Upper lobe of right lung (tissue), 1 donor: ENCODE measurements around the gene TBX10. TPM values are rescaled to one million over a fixed set of nuclear protein-coding genes. Genes with fewer than 3 reads are reported as not detected.
"Not testable (repeated sequence)": the region's sequence is repeated elsewhere in the genome, so short reads cannot be mapped to it uniquely, and the experiment has no call there.

Experiments used
- ATAC-seq: fragments of 200-7000 bp; cut with Tn5 transposase; one replicate; pipeline ENCODE4 v1.9.1; 2020; ENCODE audit warnings: mild to moderate bottlenecking, moderate library complexity
- DNase-seq: peaks from one replicate; pipeline ENCODE4 v3.0.0-alpha.2; 2020
- H3K27ac ChIP-seq: fragments of 200-600 bp; one replicate; pipeline ENCODE4 v1.8.0; 2022
- H3K27me3 ChIP-seq: fragments of 200-600 bp; one replicate; pipeline ENCODE4 v1.8.0; 2022; ENCODE audit warnings: mild to moderate bottlenecking
- H3K36me3 ChIP-seq: fragments of 200-600 bp; one replicate; pipeline ENCODE4 v1.8.0; 2022
- H3K4me1 ChIP-seq: fragments of 200-600 bp; one replicate; pipeline ENCODE4 v1.8.0; 2022
- H3K4me3 ChIP-seq: fragments of 200-600 bp; one replicate; pipeline ENCODE4 v1.8.0; 2022; ENCODE audit warnings: mild to moderate bottlenecking
- H3K9me3 ChIP-seq: fragments of 200-600 bp; one replicate; pipeline ENCODE4 v1.8.0; 2022
- CTCF ChIP-seq: fragments of 200-600 bp; IDR thresholded peaks from one replicate; pipeline ENCODE4 v1.8.0; 2022; ENCODE audit warnings: antibody characterized with exemption
- intact Hi-C: fragments of 100-400 bp; cut with DNase I; formaldehyde crosslinking; loops from one replicate; pipeline ENCODE4 v1.11.0; 2022
- total RNA-seq: library from RNA; stranded (reverse); fragmentation: NEBNext Ultra II Directional; extraction: Animal tissue kit (Norgen Biotek cat#: 25700); gene quantifications from one replicate; pipeline ENCODE4 v1.2.1, GENCODE V29; 2021
- donor health status: DM: no; HTN: yes; CAD: no; lungs with severe emphysema.

The TBX10 gene
- total RNA-seq, 1 donor from 2014 or later = not detected

GRCh38 chr11:67606093-67606491 lies 33.5 kb downstream of the TBX10 start:
- peak overlapping the region; percentile 91 for H3K27ac ChIP-seq
- peaks cover 27% of the 10 kb centered on the region for H3K36me3 ChIP-seq
- ATAC-seq (no peak), DNase-seq (no peak)
- TF ChIP-seq CTCF = no peak
- no peaks in the 10 kb centered on the region for H3K27me3 ChIP-seq
- intact Hi-C loops = no loop called here
- H3K9me3 ChIP-seq = no peaks in the 10 kb centered on the region
- H3K4me3 ChIP-seq = peak overlapping the region; percentile 99
- peaks cover 20% of the 10 kb centered on the region for H3K4me1 ChIP-seq

GRCh38 chr11:67605231-67606011 lies 34.1 kb downstream of the TBX10 start:
- ATAC-seq (no peak), DNase-seq (no peak)
- peaks cover 20% of the 10 kb centered on the region for H3K4me1 ChIP-seq
- H3K27ac ChIP-seq = peak overlapping the region; percentile 91
- no peak for TF ChIP-seq CTCF
- no peaks in the 10 kb centered on the region for H3K9me3 ChIP-seq
- intact Hi-C loops = no loop called here
- no peak overlapping the region for H3K4me3 ChIP-seq
- no peaks in the 10 kb centered on the region for H3K27me3 ChIP-seq
- peaks cover 21% of the 10 kb centered on the region for H3K36me3 ChIP-seq

GRCh38 chr11:67604815-67605214 lies 34.7 kb downstream of the TBX10 start:
- DNase-seq (no peak), ATAC-seq (no peak)
- no peak for TF ChIP-seq CTCF
- H3K27ac ChIP-seq = peak overlapping the region; percentile 26
- H3K4me3 ChIP-seq = no peak overlapping the region
- H3K36me3 ChIP-seq = peaks cover 14% of the 10 kb centered on the region
- H3K9me3 ChIP-seq = no peaks in the 10 kb centered on the region
- no peaks in the 10 kb centered on the region for H3K27me3 ChIP-seq
- intact Hi-C loops = no loop called here
- H3K4me1 ChIP-seq = peaks cover 20% of the 10 kb centered on the region

GRCh38 chr11:67604119-67604518 lies 35.4 kb downstream of the TBX10 start:
- H3K27me3 ChIP-seq, intact Hi-C loops, H3K36me3 ChIP-seq, H3K9me3 ChIP-seq, ATAC-seq, H3K4me3 ChIP-seq, DNase-seq: not testable (repeated sequence)
- Histone ChIP-seq H3K27ac (peak overlapping the region; percentile 26), H3K4me1 (peaks cover 20% of the 10 kb centered on the region)

- Histone ChIP-seq H3K36me3 (no peaks in the 10 kb centered on the region), H3K4me1 (peaks cover 6% of the 10 kb centered on the region), H3K9me3 (no peaks in the 10 kb centered on the region), H3K27ac (no peak overlapping the region), H3K27me3 (no peaks in the 10 kb centered on the region), H3K4me3 (no peak overlapping the region)
- no peak for ATAC-seq
- DNase-seq = no peak
- TF ChIP-seq CTCF = no peak
- intact Hi-C loops = no loop called here
Measured at GRCh38 chr11:67601098-67601497, 38.5 kb downstream of the TBX10 start.

- H3K9me3 ChIP-seq = no peaks in the 10 kb centered on the region
- intact Hi-C loops = no loop called here
- no peaks in the 10 kb centered on the region for H3K27me3 ChIP-seq
- ATAC-seq (no peak), DNase-seq (no peak)
- no peak for TF ChIP-seq CTCF
- H3K4me3 ChIP-seq = no peak overlapping the region
- H3K27ac ChIP-seq = no peak overlapping the region
- H3K4me1 ChIP-seq = no peaks in the 10 kb centered on the region
- no peaks in the 10 kb centered on the region for H3K36me3 ChIP-seq
Measured at GRCh38 chr11:67600324-67601029, 39.1 kb downstream of the TBX10 start.
